GM19324 (cell line): Measurements from ENCODE around the gene CTIF.
"Not testable (repeated sequence)": the region's sequence is repeated elsewhere in the genome, so short reads cannot be mapped to it uniquely, and the experiment has no call there.

Experiments
- ATAC-seq: cut with Tn5 transposase; IDR thresholded peaks from one replicate; pipeline ENCODE4 v1.9.1; 2021; ENCODE audit warnings: mild to moderate bottlenecking, moderate library complexity; ENCODE audit not compliant: unreplicated experiment, low FRiP score

CTIF gene

DNA sequence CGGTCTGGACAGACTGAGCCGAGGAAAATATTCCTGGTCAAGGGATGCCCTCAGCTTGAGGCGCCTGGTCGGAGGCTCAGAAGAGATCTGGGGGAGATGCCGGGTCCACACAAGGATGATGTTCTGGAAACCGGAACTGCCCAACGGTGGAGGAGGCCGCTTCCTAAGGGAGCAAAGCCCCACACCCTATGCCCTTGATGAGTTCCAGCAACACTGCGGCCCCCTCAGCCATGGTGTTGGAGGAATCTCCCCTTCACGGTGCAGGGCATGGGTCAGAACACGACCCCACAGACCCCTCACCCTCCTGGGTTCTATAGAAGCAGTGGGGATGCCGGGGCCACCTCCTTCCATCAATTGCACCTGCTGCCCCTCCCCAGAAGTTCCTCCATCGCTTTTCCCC is 332.1 kb downstream of the CTIF start:
- ATAC-seq, result not testable (repeated sequence)

DNA sequence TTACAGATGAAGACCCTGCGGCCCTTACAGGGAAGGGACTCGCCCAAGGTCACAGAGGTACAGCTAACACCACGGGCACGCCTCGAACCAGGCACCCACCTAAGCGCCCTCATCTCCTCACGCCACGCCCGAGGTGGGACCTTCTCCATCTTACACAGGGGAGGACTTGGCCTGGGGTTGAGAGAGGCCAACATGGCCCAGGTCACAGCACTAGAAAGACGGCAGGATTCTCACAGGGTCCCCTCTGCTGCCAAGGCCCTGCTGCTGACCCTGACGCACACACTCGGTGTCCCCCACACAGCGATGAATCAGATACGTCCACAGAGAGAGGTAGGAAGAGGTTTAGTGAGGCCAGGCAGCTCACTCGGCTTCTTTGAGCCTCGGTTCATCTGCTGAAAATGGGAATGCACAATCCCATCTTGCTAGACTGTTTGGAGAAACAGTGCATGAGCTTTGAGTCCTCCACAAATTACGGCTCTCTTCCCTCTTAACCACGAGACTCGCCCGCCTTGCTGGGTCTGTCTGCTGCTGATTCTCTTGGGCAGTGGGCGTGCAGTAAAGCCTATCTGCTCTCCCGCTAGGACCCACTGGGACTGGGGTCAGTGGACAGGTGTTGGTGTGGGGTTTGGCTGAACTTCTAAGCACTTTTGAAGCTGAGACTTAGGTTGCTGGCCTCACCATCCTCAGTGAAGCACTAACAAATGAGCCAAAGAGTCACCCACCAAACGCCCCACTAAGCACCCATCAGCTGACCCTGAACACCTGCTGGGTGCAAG is 332.7 kb downstream of the CTIF start:
- no peak for ATAC-seq

DNA sequence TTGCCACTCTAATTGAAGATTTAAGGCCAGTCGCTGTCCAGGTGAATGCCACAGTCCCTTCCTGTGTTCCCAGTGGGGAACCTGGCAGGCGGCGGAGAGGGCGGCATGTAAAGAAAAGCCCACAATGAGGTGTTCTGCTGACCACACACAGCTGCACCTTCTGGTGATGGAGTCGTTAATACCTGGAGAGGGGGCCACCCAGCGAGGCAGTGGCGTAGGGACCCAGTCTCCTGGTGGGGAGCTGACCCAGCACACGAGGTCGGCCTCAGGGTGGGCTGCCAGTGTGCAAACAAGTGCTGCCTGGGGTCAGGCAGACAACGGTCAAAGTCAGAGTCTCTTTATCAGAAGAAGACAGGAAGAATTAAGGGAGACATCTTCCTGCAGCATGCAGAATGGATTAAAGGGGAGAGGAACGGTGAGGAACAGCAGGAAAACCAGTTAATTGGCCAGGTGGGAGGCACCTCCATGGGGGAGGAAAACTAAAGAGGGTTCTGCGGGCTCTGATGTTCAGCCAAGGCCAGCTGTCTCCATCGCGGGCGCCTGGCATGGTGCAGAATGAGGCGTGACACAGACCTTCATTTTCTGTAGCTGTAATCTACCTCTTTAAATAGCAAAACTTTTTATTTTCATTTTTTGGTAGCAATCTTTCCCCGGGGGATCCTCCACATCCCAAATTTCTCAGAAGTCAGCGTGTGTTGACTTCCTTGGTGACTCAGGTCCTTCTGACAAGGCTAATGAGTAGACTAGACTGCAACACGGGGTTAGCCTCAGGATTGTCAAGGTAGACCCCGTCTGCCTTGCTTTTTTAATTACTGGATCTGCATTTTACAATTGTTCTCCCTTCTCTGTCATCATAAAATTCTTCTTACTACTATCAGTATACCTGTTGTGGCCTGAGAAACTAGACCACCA is 333.7 kb downstream of the CTIF start:
- no peak for ATAC-seq

DNA sequence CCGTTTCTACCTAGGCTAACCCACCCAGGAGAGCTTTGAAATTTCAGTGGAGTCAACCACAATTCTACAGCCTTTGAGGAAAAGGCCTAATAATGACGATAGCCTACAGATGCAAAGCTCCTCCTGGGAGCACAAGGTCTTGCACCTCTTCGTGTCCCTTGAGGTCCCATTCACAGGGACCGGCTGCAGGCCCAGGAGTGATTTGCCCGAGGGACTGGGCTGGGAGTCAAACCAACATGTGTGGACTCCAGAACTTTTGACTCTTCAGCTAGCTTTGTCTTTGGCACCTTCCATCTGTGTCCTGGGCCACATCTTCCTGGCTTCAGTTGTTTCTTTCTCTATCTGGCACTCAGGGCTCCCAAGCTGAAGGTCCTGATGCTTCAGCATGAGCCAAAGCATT is 335.4 kb downstream of the CTIF start:
- no peak for ATAC-seq

DNA sequence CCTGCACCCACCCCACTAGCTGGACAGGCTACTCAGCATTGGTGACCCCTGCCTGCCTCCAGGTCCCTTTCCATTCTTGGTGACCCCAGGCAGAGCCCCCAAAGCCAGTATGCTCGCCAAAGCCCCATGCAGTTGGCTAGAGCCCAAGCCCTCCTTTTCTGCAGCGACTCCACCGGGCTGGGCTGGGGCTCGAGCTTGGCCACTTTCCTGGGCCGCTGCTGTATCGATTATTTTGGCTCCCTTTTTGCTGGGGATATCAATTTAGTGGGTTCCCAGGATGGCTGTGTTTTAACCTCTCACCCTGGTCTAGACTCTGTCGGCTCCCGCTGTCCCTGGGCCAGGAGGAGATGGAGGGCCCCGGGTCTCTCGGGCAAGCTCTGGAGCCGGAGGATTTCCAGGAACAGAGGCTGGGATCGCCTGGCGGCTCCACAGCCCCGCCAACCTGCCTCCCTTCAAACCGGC is 335.9 kb downstream of the CTIF start:
- no peak for ATAC-seq

DNA sequence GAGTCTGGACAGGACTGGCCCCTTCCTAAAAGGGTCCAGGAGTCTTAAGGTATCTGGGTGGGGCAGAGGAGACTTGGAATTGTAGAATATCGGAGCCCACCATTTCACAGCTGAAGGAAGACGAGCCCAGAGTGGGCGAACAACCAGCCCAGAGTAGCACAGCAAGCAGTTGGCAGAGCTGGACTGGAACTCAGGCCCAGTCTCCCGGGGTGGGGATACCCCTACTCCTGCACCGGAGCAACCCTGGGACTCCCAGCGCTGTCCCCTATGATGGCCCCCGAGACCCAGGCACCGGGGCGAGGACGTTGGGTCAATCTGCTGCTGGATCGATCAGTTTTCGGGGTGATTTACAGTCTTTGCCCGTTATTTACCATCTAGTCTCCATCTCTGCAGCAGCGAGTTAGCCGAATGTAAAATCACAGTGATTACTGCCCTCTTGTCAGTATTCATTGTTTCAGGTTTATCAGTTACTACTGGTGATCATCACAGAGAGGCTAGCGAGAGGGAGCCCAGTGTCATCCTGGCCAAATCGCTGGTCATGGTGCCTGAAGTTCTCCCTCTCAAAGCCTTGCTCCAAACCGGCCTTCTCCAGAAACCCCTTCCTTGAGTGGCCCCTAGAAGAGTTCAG is 336.6 kb downstream of the CTIF start:
- no peak for ATAC-seq

DNA sequence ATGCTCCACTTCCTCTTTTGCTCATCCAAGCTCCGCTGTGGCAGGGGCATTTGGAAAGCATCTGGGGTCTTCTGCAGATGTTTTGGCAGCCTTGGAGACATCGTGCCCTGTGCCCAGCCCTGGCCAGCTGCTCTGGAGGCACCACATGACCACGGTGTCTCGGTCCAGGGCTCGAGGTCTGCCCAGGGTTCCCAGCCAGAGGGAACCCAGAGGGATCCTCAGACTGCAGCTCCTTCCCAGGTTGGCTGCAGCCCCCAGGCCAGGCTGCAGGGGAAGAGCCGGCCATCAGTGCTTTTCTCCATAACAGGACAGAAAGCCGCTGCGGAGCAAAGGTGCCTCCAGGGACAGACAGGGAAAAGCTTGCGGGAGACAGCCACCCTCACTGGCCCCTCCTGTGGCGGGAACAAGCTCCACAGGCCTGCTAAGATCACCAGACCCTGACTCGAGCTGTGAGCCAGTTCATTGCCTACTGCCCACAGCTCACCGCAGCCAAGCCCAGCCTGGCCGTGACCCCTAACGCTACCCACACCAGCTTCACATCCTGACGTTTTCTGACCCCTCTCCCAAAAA is 337.2 kb downstream of the CTIF start:
- ATAC-seq, result no peak

DNA sequence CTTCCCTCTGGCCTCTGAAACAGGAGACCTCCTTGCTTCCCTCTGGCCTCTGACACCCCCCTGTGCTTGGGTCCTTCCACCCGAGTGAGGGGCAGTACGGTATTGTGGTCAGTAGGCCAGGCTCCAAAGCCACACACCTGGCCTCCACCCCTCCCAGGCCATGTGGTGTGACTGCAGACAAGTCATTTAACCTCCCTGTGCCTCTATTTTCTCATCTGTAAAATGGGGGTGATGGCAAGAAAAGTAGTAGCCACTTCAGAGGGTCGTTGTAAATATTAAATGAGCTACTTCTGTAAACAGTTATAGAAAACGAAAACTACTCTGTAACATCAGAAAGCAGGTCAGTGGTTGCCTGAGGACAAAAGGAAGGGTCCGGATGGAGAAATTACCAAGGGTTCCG is 337.8 kb downstream of the CTIF start:
- ATAC-seq, result no peak

DNA sequence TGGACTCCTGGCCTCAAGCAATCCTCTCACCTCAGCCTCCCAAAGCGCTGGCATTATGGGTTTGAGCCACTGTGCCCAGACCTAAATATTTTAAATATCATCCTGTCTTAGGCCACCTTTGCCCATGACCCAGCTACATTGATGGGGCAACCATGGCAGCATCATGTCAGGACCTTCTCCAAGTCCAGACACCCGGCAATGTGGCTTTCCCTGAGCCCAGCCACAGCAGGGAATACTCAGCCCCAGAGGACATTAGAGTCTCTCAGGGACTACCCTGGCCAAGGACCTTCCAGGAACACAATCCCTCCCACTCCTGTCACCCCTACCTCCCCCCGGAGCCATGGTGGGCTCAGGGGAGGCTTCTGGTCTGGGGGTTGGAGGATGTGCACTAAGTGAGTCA is 339.1 kb downstream of the CTIF start:
- no peak for ATAC-seq

DNA sequence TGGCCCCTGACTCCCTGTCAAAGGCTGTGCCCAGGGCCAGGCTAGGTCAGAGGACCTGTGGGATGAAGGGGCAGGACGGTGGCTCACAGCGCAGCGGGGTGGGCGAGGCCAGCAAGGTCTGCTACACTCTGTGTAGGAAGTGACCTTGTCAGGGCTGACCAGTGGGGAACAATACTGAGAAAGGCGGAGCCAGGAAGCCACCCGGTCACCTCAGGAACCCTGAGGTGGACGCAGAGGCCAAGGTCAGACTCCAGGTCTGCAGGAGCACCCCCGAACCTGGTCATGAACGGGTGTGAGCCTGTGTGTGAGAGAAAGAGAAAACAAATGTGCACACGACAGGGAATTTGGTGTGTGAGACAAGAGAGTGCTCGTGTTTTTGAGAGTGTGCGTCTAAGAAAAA is 339.6 kb downstream of the CTIF start:
- ATAC-seq, result no peak

DNA sequence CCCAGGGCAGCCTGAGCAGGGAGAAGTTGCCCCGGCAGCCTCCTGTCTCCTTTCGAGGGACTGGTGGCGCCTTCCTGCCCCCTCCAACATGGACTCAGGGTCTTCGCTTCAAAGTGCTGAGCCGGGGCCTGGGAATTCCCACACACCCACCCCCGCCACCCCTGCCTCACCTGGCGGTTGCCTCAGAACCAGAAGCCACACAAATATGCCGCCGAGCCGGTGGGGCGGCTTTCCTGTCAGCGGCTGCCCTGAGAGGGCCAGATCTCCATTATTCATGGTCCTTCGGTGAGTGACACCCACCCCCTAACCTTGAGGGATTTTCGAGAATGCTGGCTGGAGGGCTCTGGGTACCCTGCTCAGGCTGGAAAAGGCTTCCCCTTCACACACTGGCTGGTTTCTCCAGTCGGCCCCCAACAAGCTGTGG is 340.2 kb downstream of the CTIF start:
- ATAC-seq, result no peak

DNA sequence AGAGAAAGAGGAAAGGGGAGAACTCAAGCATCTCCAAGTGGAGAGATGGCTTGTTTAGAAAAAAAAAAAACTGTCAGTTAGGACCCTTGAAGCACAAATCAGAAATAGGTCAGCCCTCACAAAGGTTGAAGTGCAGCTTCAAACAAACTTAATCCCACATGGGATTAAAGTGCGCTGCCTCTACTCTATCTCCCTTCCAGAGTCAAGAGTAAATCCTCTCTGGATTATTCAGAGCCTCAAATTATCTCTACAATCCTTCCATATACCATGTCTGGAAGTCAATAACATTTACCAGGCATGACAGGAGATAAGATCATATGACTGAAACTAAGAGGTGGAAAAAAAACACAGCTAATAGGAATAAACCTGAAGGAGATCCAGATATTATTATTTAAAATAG is 342.1 kb downstream of the CTIF start:
- ATAC-seq, result no peak

DNA sequence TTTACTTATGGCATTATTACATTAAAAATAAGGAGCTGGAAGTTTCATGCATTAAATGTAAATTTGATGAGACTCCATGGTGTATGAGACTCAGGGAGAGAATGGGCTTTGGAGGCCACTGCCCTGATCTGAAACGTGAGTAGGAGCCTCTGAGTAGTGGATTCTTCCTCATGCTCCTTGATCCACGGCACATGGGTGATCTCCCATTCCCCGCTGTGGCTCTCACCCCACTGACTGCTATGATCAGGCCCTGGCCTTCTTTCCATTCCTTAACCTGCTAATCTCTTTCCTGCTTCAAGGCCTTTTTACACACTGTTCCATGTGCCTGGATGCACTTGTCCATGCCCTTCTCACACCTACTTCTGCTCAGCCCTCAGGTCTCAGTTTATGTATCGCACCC is 343.5 kb downstream of the CTIF start:
- ATAC-seq, result no peak

DNA sequence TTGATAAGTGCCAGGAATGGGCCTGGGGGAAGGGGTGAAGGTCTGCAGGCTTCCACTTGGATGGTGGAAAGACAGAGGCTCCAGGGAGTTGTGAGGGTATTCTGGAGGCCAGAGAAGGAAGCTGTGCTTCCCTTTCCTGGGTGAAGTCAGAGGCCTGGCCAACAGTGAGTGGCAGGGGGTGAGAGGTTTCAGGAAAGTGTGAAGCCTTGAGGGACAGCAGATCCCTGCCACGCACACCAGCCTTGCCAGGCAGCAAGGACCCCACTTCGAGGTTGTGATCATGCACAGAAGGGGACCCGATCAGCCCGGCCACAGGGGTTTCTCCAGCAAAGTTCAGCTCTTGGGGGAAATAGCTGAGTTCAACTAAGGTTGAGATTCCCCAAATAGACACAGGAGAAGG is 345.5 kb downstream of the CTIF start:
- no peak for ATAC-seq

DNA sequence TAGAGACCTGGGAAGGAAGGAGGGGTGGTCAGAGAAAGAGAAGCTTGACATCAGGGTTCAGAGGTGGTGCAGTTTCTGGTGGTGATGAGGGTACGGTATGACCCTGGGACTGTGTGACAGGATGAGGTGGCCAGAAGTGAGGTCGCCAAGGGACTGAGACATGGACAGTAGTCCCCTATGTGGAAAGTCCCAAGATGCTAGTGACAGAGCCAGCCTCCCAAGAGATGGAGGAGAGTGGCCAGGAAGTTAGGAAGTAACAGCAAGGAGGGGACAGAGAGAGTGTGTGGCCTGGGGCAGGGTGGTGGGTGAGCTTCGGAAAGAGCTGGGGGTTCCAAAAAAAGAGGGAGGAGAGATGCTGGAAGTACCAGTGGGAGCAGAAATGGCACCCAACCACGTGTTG is 345.9 kb downstream of the CTIF start:
- ATAC-seq, result no peak

DNA sequence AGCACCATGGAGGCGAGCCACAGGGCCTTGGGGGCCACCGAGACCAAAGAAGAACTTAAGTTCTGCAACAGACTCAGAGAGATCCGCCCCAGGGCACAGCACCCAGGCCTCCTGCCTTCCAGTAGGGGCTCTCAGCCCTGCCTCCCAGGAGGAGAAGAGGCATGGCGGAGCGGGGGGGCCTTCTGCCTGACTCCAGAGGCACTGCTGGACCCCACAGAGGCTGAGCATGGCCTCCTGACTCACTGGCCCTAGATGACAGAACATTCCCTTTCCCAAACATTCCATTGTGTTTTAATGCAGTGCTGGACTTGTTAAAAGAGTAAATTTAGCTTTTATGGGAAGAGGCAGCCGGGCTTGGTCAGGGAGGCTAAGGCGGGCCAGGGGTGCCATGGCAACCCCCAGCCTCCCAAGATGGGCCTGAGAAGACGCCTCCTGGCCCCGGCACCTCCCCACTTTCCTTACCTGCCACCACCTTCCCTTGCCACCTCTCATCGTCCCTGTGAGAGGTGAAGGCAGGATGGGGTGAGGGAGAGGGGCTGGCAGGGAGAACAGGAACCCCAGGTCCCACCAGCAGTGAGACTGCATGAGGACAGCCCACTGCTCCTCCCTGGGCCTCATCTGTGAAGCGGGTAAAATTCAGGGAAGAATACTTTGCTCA is 346.6 kb downstream of the CTIF start:
- no peak for ATAC-seq

DNA sequence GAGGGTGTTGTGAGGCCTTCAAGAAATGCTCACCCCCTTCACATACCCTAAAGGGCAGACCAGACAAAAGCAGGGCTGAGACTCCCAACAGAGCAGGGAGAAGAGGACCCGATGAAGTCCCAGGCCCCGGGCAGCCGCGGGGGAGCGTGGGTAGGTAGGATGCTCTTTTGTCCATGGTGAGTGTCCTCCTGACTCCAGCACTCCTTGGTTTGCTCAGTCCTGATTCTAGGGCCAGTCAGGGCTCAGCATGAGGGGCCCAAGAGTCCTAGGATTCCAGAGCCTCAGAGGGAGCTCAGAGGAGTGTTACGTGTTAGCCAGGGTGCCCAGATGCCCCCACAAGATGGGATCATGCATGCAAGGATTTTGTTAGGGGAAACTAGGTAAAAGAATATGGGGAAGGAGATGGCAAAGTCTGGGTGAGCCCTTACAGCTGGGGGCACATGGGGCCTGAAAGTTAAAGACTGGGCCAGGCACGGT is 347.1 kb downstream of the CTIF start:
- ATAC-seq, result no peak

DNA sequence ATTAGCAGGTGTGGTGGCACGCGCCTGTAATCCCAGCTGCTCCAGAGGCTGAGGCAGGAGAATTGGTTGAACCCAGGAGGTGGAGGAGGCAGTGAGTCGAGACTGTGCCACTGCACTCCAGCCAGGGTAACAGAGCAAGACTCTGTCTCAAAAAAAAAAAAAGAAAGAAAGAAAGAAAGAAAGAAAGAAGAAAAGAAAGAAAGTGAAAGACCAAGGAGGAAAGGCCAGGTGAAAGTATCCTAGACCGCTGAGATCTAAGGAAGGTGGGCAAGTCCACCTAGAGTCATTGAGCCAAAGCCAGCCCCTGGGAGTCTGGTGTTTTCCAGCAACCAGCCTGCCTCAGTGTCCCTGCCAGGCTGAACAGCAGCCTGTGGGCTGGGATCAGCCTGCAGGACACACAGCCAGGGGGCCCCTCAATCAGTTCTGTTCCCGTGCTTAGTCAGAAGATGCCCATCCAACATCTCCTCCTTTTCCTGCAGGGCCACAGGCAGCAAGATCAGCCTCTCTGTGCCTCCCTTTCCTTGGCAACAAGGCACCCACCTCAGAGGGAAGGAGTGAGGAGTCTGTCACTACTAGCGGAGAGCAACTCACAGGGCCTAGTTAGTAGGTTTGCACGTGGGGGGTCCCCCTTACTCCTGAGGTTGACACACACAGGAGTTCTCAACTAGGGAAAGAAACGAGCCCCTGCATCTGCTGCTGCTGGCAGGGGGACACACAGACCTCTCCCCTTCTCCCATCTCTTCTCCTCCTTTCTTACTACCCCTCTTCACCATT is 347.9 kb downstream of the CTIF start:
- ATAC-seq, result no peak

DNA sequence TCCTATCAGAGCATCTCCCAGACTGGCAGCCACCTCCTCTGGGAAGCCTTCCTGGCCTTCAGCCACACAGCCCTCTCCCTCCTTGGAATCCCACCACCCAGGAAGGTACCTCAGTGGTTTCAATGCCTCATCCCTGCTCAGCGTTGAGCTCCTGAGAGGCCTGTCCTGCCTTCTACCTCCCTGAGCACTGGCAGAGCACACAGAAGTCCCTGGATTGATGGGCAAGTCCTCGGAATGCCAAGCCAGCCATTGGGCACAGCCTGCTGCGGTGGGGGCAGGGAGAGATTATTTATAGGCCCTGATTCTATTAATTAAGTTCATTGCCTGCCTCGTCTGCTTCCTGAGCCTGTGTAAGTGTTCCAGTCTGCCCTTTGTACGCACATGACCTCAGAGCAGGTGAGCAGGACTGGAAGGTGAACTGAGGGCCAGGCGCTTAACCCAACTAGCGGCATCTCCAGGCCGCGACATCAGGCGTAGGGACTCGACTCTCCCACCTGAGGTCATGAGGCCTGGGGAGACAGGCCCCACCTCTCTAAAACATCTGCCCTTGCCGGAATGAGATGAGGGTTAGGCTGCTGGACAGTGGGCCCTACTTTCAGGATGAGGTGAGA is 348.6 kb downstream of the CTIF start:
- ATAC-seq, result no peak
